ENCODE measurements around the gene GLT6D1. TPM values are rescaled to one million over a fixed set of nuclear protein-coding genes. Genes with fewer than 3 reads are reported as not detected.

The GLT6D1 gene
- total and polyA plus RNA-seq, 2 of the 8 experiments (the other 6 are each of a cell fraction or from before 2014, with no cell fraction given): 1.3 to 2.1 TPM

- peak overlapping the region; percentile 46; the same call in 1 of the 2 replicates for H2BK5ac ChIP-seq (ENCODE audit: low read depth, low read length)
- H3K56ac ChIP-seq (replicated peaks; ENCODE audit: insufficient read length, low read depth, low read length): no peak overlapping the region
- FAIRE-seq: peak; percentile 80
- no peak overlapping the region for H4K5ac ChIP-seq (ENCODE audit: insufficient read length, low read depth, low read length)
- 9% methylated on average over 10 of the region's 10 CpGs; no CpG with 5 or more reads in 1 of the 2 experiments for WGBS, 2 experiments (ENCODE audit: extremely low coverage in 1 of 2, insufficient coverage in 1 of 2, insufficient read length in 1 of 2, insufficient replicate concordance in 2 of 2, low coverage in 1 of 2, low lambda C conversion rate in 2 of 2, missing lambda C conversion rate in 1 of 2)
- H3K4me1 ChIP-seq (replicated peaks in 1 of 4; ENCODE audit: control insufficient read depth in 3 of 4, insufficient read depth in 4 of 4, low read length in 3 of 4): peaks cover 4 to 20% (median 7%) of the 10 kb centered on the region in 4 experiments; a peak in 6 of 7 replicates
- no peak overlapping the region for H3K18ac ChIP-seq (ENCODE audit: extremely low read depth, low read length)
- no peak overlapping the region for H2BK120ac ChIP-seq (replicated peaks; ENCODE audit: low read depth, low read length)
- H2AK5ac ChIP-seq (ENCODE audit: low read depth, low read length): no peak overlapping the region
- peak overlapping the region; percentile 15 to 58 (median 36); a peak in 7 of 8 replicates for H3K4me3 ChIP-seq (ENCODE audit: extremely low read depth in 1 of 4, insufficient read depth in 2 of 4, low read depth in 3 of 4, low read length in 4 of 4)
- ChIA-PET POLR2A (ENCODE audit: partially characterized antibody) (interaction anchor here (1.0 to 3.0 kb wide), 13 partner anchors 9 to 200 kb away, joined by 3 to 19 read pairs (median 4); partner anchors contain the start of gene LCN9), CTCF (ENCODE audit: partially characterized antibody) (interaction anchor here (1.3 to 2.2 kb wide), 5 partner anchors 12 to 46 kb away, joined by 3 to 9 read pairs (median 3); no protein-coding TSS in a partner anchor)
- no peak overlapping the region for H2BK20ac ChIP-seq (ENCODE audit: low read length)
- peak overlapping the region in 1 of 4 experiments; percentile 6; a peak in 2 of 7 replicates for H3K9ac ChIP-seq (replicated peaks in 1 of 4; ENCODE audit: extremely low read depth in 1 of 4, low read depth in 3 of 4, low read length in 3 of 4)
- no peak overlapping the region for H3K23ac ChIP-seq (ENCODE audit: insufficient read length)
- H3K27ac ChIP-seq (ENCODE audit: low read depth, low read length): peak overlapping the region; percentile 68; the same call in 1 of the 2 replicates
- H3K79me2 ChIP-seq (ENCODE audit: control insufficient read depth in 1 of 2, insufficient read depth in 2 of 2, low read length in 2 of 2): no peaks in the 10 kb centered on the region
- peaks cover 0 to 4% of the 10 kb centered on the region in 2 experiments for H4K20me1 ChIP-seq (replicated peaks in 1 of 2; ENCODE audit: control insufficient read depth in 1 of 2, insufficient read depth in 2 of 2, low read length in 2 of 2)
- H3K4ac ChIP-seq (replicated peaks; ENCODE audit: insufficient read length, low read depth, low read length): no peak overlapping the region
- H4K8ac ChIP-seq (ENCODE audit: extremely low read depth, insufficient read depth, low read length): no peak overlapping the region
- H3K4me2 ChIP-seq (ENCODE audit: insufficient read depth in 1 of 2, low read depth in 2 of 2, low read length in 2 of 2): peak overlapping the region; percentile 63 to 73; a peak in 3 of 4 replicates
- H3K9me3 ChIP-seq (ENCODE audit: insufficient read depth in 2 of 2, low read depth in 1 of 2, low read length in 1 of 2): peaks cover 23 to 26% of the 10 kb centered on the region in 2 experiments
- H3K27me3 ChIP-seq (replicated peaks in 1 of 4; ENCODE audit: control insufficient read depth in 3 of 4, extremely low read depth in 1 of 4, insufficient read depth in 3 of 4, low read length in 3 of 4): no peaks in the 10 kb centered on the region
- H3K23me2 ChIP-seq (ENCODE audit: low read depth, low read length): peaks cover 4% of the 10 kb centered on the region
- H3K14ac ChIP-seq (ENCODE audit: insufficient read length): no peak overlapping the region
- H2AFZ ChIP-seq (ENCODE audit: low read length): no peak overlapping the region
- H3K79me1 ChIP-seq (ENCODE audit: low read depth, low read length): no peaks in the 10 kb centered on the region
- peaks cover 0 to 23% (median 3%) of the 10 kb centered on the region in 4 experiments; a peak in 5 of 8 replicates for H3K36me3 ChIP-seq (ENCODE audit: control insufficient read depth in 2 of 4, insufficient read depth in 4 of 4, low read length in 3 of 4)
- no peak overlapping the region for H2BK12ac ChIP-seq (ENCODE audit: low read depth, low read length)
- no peak overlapping the region for H2BK15ac ChIP-seq (ENCODE audit: low read length)
- H4K91ac ChIP-seq (replicated peaks; ENCODE audit: insufficient read length, low read length): peak overlapping the region; percentile 61
- DNase-seq (ENCODE audit: low read depth in 1 of 2, low spot score in 2 of 2): peak in 1 of 2 experiments; percentile 58
- TF ChIP-seq SP1 (IDR thresholded peaks at IDR 0.05; ENCODE audit: low read depth, low read length) (0 out of 2 replicates have a peak, but pooled peaks have one; percentile 21), ASH2L (IDR thresholded peaks at IDR 0.05; ENCODE audit: low read length) (peak; percentile 28), NRF1 (IDR thresholded peaks at IDR 0.05; ENCODE audit: low read depth, low read length) (no peak), RFX5 (IDR thresholded peaks at IDR 0.05; ENCODE audit: borderline replicate concordance, low read depth, low read length) (no peak), SAP30 (IDR thresholded peaks at IDR 0.05; ENCODE audit: insufficient read depth, insufficient replicate concordance, low read length) (no peak), JUND (IDR thresholded peaks at IDR 0.05; ENCODE audit: low read length) (no peak), TCF12 (IDR thresholded peaks at IDR 0.05; ENCODE audit: low read depth, low read length) (peak; percentile 65; the same call in 1 of the 2 replicates), BRCA1 (IDR thresholded peaks at IDR 0.05; ENCODE audit: low read depth, low read length) (no peak), SRF (IDR thresholded peaks at IDR 0.05; ENCODE audit: low read depth, low read length) (no peak), KDM5A (IDR thresholded peaks at IDR 0.05; ENCODE audit: low read length) (no peak), PHF8 (conservative IDR thresholded peaks at IDR 0.05; ENCODE audit: low read depth, low read length) (no peak)
Observed at GRCh38 chr9:135648494-135649410, 9.4 kb upstream of the GLT6D1 start.

Measured in H1 (cell line).